A549 (cell line): ENCODE measurements around the gene ARHGAP25.

ENCODE experiments used
- CTCF ChIP-seq: fragments of >200 bp; sonication (Bioruptor Twin); formaldehyde crosslinking; IDR thresholded peaks from 3 replicates; pipeline ENCODE4 v1.5.1; 2016
- FOXS1 ChIP-seq: fragments of 250-450 bp; sonication (Bioruptor Pico); IDR thresholded peaks from 2 replicates; pipeline ENCODE4 v1.5.0; 2020; ENCODE audit warnings: mild to moderate bottlenecking, moderate library complexity
- PBX3 ChIP-seq: IDR thresholded peaks from 2 replicates; pipeline ENCODE4 v1.6.1; 2012
- PHF8 ChIP-seq: fragments of 200-600 bp; sonication (generic); IDR thresholded peaks from 2 replicates; pipeline ENCODE4 v1.6.1; 2016; ENCODE audit warnings: low read depth, mild to moderate bottlenecking, antibody characterized with exemption, moderate library complexity, borderline replicate concordance
- RAD21 ChIP-seq, 2 experiments: fragments of >200 bp in 1 of 2; sonication (Bioruptor Twin) in 1 of 2; formaldehyde crosslinking in 1 of 2; IDR thresholded peaks in 1 of 2; conservative IDR thresholded peaks in 1 of 2; 2 replicates in 1 of 2; 3 replicates in 1 of 2; pipeline ENCODE4 v1.6.1; 2012 to 2018; ENCODE audit warnings: inconsistent platforms in 1 of 2
- REST ChIP-seq: fragments of 200-600 bp; sonication (generic); IDR thresholded peaks from 2 replicates; pipeline ENCODE4 v1.6.1; 2016; ENCODE audit warnings: antibody characterized with exemption, mild to moderate bottlenecking, moderate library complexity
- ZNF302 ChIP-seq: fragments of 250-450 bp; sonication (Bioruptor Pico); IDR thresholded peaks from 2 replicates; pipeline ENCODE4 v1.9.0; 2021; ENCODE audit warnings: inconsistent platforms, mild to moderate bottlenecking, moderate library complexity

- TF ChIP-seq FOXS1 = no peak
- no peak for TF ChIP-seq RAD21 (conservative IDR thresholded peaks at IDR 0.05 in 1 of 2, IDR thresholded peaks at IDR 0.05 in 1 of 2)
- TF ChIP-seq ZNF302 (CRISPR knock-in tag) = no peak
- no peak for TF ChIP-seq REST
- TF ChIP-seq CTCF = no peak
- TF ChIP-seq PBX3 = no peak
- TF ChIP-seq PHF8 = no peak
Measured at GRCh38 chr2:68789603-68790002, 55.0 kb downstream of the ARHGAP25 start.
